Activated T-cell treated with anti-CD3 and anti-CD28 coated beads, Interleukin-2, amount 50 U/mL, for 24 hours (primary cell): ENCODE measurements around the gene PRSS22.

Experiments
- DNase-seq: peaks from one replicate; pipeline ENCODE4 v3.0.0-alpha.2; 2020
- H3K27ac Mint-ChIP-seq: 2 replicates; pipeline ENCODE4 v1.8.0; 2020; ENCODE audit warnings: mild to moderate bottlenecking, mixed read lengths
- H3K27me3 Mint-ChIP-seq: 2 replicates; pipeline ENCODE4 v1.8.0; 2020; ENCODE audit warnings: mixed read lengths
- H3K36me3 Mint-ChIP-seq: 2 replicates; pipeline ENCODE4 v1.8.0; 2020; ENCODE audit warnings: low read depth, mixed read lengths
- H3K4me1 Mint-ChIP-seq: 2 replicates; pipeline ENCODE4 v1.8.0; 2020; ENCODE audit warnings: low read depth, mixed read lengths
- H3K4me3 Mint-ChIP-seq: 2 replicates; pipeline ENCODE4 v1.8.0; 2020; ENCODE audit warnings: mild to moderate bottlenecking, moderate library complexity, mixed read lengths
- H3K9me3 Mint-ChIP-seq: 2 replicates; pipeline ENCODE4 v1.8.0; 2020; ENCODE audit warnings: mixed read lengths

Gene PRSS22

GRCh38 chr16:2809149-2809760, 48.7 kb downstream of the PRSS22 start:
- DNase-seq: no peak
- Mint-ChIP-seq H3K4me3 (no peak overlapping the region), H3K27ac (no peak overlapping the region), H3K27me3 (peaks cover 30% of the 10 kb centered on the region), H3K9me3 (peaks cover 3% of the 10 kb centered on the region), H3K36me3 (no peaks in the 10 kb centered on the region), H3K4me1 (no peaks in the 10 kb centered on the region)

GRCh38 chr16:2808181-2808580, 49.8 kb downstream of the PRSS22 start:
- Mint-ChIP-seq H3K4me1 (no peaks in the 10 kb centered on the region), H3K9me3 (peaks cover 11% of the 10 kb centered on the region), H3K27ac (no peak overlapping the region), H3K36me3 (no peaks in the 10 kb centered on the region), H3K27me3 (peaks cover 30% of the 10 kb centered on the region), H3K4me3 (no peak overlapping the region)
- no peak for DNase-seq

- Mint-ChIP-seq H3K4me1 (no peaks in the 10 kb centered on the region), H3K36me3 (no peaks in the 10 kb centered on the region), H3K9me3 (peaks cover 11% of the 10 kb centered on the region), H3K27me3 (peaks cover 22% of the 10 kb centered on the region), H3K27ac (no peak overlapping the region), H3K4me3 (no peak overlapping the region)
- no peak for DNase-seq
Observed at GRCh38 chr16:2806286-2806685, 51.7 kb downstream of the PRSS22 start.

GRCh38 chr16:2804728-2805127, 53.2 kb downstream of the PRSS22 start:
- peaks cover 11% of the 10 kb centered on the region for H3K9me3 Mint-ChIP-seq
- no peak overlapping the region for H3K27ac Mint-ChIP-seq
- peaks cover 14% of the 10 kb centered on the region for H3K27me3 Mint-ChIP-seq
- no peak for DNase-seq
- no peaks in the 10 kb centered on the region for H3K36me3 Mint-ChIP-seq
- no peaks in the 10 kb centered on the region for H3K4me1 Mint-ChIP-seq
- H3K4me3 Mint-ChIP-seq: no peak overlapping the region

- no peak overlapping the region for H3K27ac Mint-ChIP-seq
- peaks cover 11% of the 10 kb centered on the region for H3K9me3 Mint-ChIP-seq
- DNase-seq: no peak
- no peaks in the 10 kb centered on the region for H3K36me3 Mint-ChIP-seq
- no peak overlapping the region for H3K4me3 Mint-ChIP-seq
- H3K4me1 Mint-ChIP-seq: no peaks in the 10 kb centered on the region
- H3K27me3 Mint-ChIP-seq: peaks cover 14% of the 10 kb centered on the region
Observed at GRCh38 chr16:2803545-2804195, 54.3 kb downstream of the PRSS22 start.
